Stimulated activated CD4-positive, alpha-beta T cell treated with anti-CD3 and anti-CD28 coated beads, Interleukin-4, amount 100 ng/mL, for 1 hour (primary cell): ENCODE results near the gene GPR21.

Experiments
- DNase-seq: peaks from one replicate; pipeline ENCODE4 v3.0.0-alpha.2; 2020

Gene GPR21

GRCh38 chr9:123067136-123067535 is 33.7 kb downstream of the GPR21 start:
- no peak for DNase-seq

- no peak for DNase-seq
Measured at GRCh38 chr9:123069010-123069481, 35.6 kb downstream of the GPR21 start.

GRCh38 chr9:123070198-123070597 is 36.7 kb downstream of the GPR21 start:
- DNase-seq, result no peak

GRCh38 chr9:123072407-123072995 is 39.0 kb downstream of the GPR21 start:
- DNase-seq, result no peak

- DNase-seq, result no peak
Measured at GRCh38 chr9:123073441-123073840, 40.0 kb downstream of the GPR21 start.

- no peak for DNase-seq
Measured at GRCh38 chr9:123073991-123074422, 40.5 kb downstream of the GPR21 start.

- no peak for DNase-seq
Measured at GRCh38 chr9:123074628-123075027, 41.2 kb downstream of the GPR21 start.

- DNase-seq, result no peak
Measured at GRCh38 chr9:123080444-123080843, 47.0 kb downstream of the GPR21 start.

GRCh38 chr9:123081824-123082223 is 48.4 kb downstream of the GPR21 start:
- DNase-seq, result no peak

GRCh38 chr9:123083680-123084079 is 50.2 kb downstream of the GPR21 start:
- DNase-seq, result no peak

GRCh38 chr9:123084256-123084655 is 50.8 kb downstream of the GPR21 start:
- DNase-seq, result no peak
